Liver (tissue), 9 donors: Measurements from ENCODE around the gene MPP1. TPM values are rescaled to one million over a fixed set of nuclear protein-coding genes. Genes with fewer than 3 reads are reported as not detected.

Source experiments
- DNase-seq: peaks from one replicate; pipeline ENCODE4 v3.0.0-alpha.2; 2017; ENCODE audit warnings: low spot score
- H3K27ac ChIP-seq, 2 donors: one replicate each; pipeline ENCODE4 v1.7.0; 2013; ENCODE audit warnings: inconsistent platforms in 2 of 2, low read length in 2 of 2, control low read depth in 1 of 2, low read depth in 1 of 2, mild to moderate bottlenecking in 1 of 2
- H3K27me3 ChIP-seq, 4 donors: one replicate each; pipeline versions ENCODE4 v1.6.1 to v1.7.0; 2013; ENCODE audit warnings: low read length in 3 of 4, inconsistent platforms in 1 of 4, mild to moderate bottlenecking in 1 of 4, moderate library complexity in 1 of 4; ENCODE audit not compliant: control insufficient read depth in 4 of 4, insufficient read depth in 4 of 4
- H3K36me3 ChIP-seq, 4 donors: one replicate each; pipeline versions ENCODE4 v1.6.1 to v1.7.0; 2013; ENCODE audit warnings: low read length in 3 of 4, mild to moderate bottlenecking in 3 of 4, low read depth in 1 of 4, moderate library complexity in 1 of 4; ENCODE audit not compliant: control insufficient read depth in 4 of 4, insufficient read depth in 3 of 4
- H3K4me1 ChIP-seq, 4 donors: one replicate each; pipeline versions ENCODE4 v1.6.1 to v1.7.0; 2013; ENCODE audit warnings: low read length in 3 of 4, mild to moderate bottlenecking in 3 of 4, moderate library complexity in 1 of 4; ENCODE audit not compliant: control insufficient read depth in 4 of 4, insufficient read depth in 4 of 4
- H3K4me3 ChIP-seq, 3 donors: one replicate each; pipeline versions ENCODE4 v1.6.1 to v1.7.0; 2013; ENCODE audit warnings: low read length in 3 of 3, control low read depth in 1 of 3, low read depth in 1 of 3, mild to moderate bottlenecking in 1 of 3
- H3K9ac ChIP-seq, 2 donors: one replicate each; pipeline ENCODE4 v1.7.0; 2013; ENCODE audit warnings: low read length in 2 of 2, mild to moderate bottlenecking in 2 of 2, moderate library complexity in 2 of 2, control low read depth in 1 of 2, low read depth in 1 of 2
- H3K9me3 ChIP-seq, 4 donors: one replicate each; pipeline versions ENCODE4 v1.6.1 to v1.7.0; 2013; ENCODE audit warnings: low read length in 3 of 4; ENCODE audit not compliant: control insufficient read depth in 4 of 4
- CTCF ChIP-seq: fragments of 150-350 bp; IDR thresholded peaks from 2 replicates; pipeline ENCODE4 v1.5.1; 2017; ENCODE audit warnings: improper control_type of control experiment, low read depth, low read length; ENCODE audit not compliant: missing input control
- EGR1 ChIP-seq, 2 donors: IDR thresholded peaks; 2 replicates each; pipeline ENCODE4 v1.6.1; 2016 to 2018; ENCODE audit warnings: antibody characterized with exemption in 2 of 2, low read depth in 2 of 2
- FOXA1 ChIP-seq: IDR thresholded peaks from 2 replicates; pipeline ENCODE4 v1.6.1; 2016; ENCODE audit warnings: antibody characterized with exemption
- GABPA ChIP-seq, 2 donors: IDR thresholded peaks in 1 of 2; conservative IDR thresholded peaks in 1 of 2; 2 replicates each; pipeline ENCODE4 v1.6.1; 2016; ENCODE audit warnings: antibody characterized with exemption in 2 of 2, mild to moderate bottlenecking in 1 of 2, moderate library complexity in 1 of 2
- HNF4G ChIP-seq: IDR thresholded peaks from 2 replicates; pipeline ENCODE4 v1.6.1; 2016; ENCODE audit warnings: antibody characterized with exemption
- JUND ChIP-seq, 2 donors: IDR thresholded peaks; 2 replicates each; pipeline ENCODE4 v1.6.1; 2016; ENCODE audit warnings: antibody characterized with exemption in 2 of 2
- MAX ChIP-seq: IDR thresholded peaks from 2 replicates; pipeline ENCODE4 v1.6.1; 2016; ENCODE audit warnings: antibody characterized with exemption
- NR2F2 ChIP-seq: IDR thresholded peaks from 2 replicates; pipeline ENCODE4 v1.6.1; 2016; ENCODE audit warnings: antibody characterized with exemption
- RAD21 ChIP-seq, 2 donors: IDR thresholded peaks; 2 replicates each; pipeline ENCODE4 v1.6.1; 2016; ENCODE audit warnings: antibody characterized with exemption in 2 of 2, mild to moderate bottlenecking in 2 of 2
- REST ChIP-seq: IDR thresholded peaks from 2 replicates; pipeline ENCODE4 v1.6.1; 2016; ENCODE audit warnings: antibody characterized with exemption, mild to moderate bottlenecking
- RXRA ChIP-seq, 2 donors: IDR thresholded peaks; 2 replicates each; pipeline ENCODE4 v1.6.1; 2017 to 2018; ENCODE audit warnings: antibody characterized with exemption in 2 of 2, mild to moderate bottlenecking in 1 of 2
- TAF1 ChIP-seq: conservative IDR thresholded peaks from 2 replicates; pipeline ENCODE4 v1.6.1; 2016; ENCODE audit warnings: antibody characterized with exemption, mild to moderate bottlenecking
- YY1 ChIP-seq: IDR thresholded peaks from 2 replicates; pipeline ENCODE4 v1.6.1; 2016; ENCODE audit warnings: antibody characterized with exemption, mild to moderate bottlenecking
- WGBS: extraction: QIAGEN DNeasy Blood & Tissue Kit; methylation state at CpG from one replicate; pipeline ENCODE4 v1.1.7; 2013; 5-methylcytosine and 5-hydroxymethylcytosine counted together
- polyA plus RNA-seq, 2 donors: library from polyadenylated mRNA; stranded (reverse) in 1 of 2; unstranded in 1 of 2; fragments of 200-250 nt in 1 of 2; fragments of >200 nt in 1 of 2; fragmentation: Nextera tagmentation in 1 of 2; extraction: Ambion mirVana in 1 of 2; gene quantifications; one replicate each; pipeline versions ENCODE4 v1.2.1 to v1.2.3, GENCODE V29; 2013 to 2015
- total RNA-seq, 2 donors: library from RNA; depleted of rRNA; stranded (reverse); fragments of >200 nt; gene quantifications; one replicate each; pipeline ENCODE4 v1.2.3, GENCODE V29; 2014
- TF ChIP-seq, protein P1 (sequence below): IDR thresholded peaks from 2 replicates; pipeline ENCODE4 v1.6.1; 2016; ENCODE audit warnings: antibody characterized with exemption
- donor health status: healthy.
- donor health status: healthy.
- donor health status: healthy.
- donor health status: healthy.
- donor health status: healthy.

Gene MPP1
- total and polyA plus RNA-seq, 4 donors: 13.8 to 168 (median 23.4) TPM

DNA sequence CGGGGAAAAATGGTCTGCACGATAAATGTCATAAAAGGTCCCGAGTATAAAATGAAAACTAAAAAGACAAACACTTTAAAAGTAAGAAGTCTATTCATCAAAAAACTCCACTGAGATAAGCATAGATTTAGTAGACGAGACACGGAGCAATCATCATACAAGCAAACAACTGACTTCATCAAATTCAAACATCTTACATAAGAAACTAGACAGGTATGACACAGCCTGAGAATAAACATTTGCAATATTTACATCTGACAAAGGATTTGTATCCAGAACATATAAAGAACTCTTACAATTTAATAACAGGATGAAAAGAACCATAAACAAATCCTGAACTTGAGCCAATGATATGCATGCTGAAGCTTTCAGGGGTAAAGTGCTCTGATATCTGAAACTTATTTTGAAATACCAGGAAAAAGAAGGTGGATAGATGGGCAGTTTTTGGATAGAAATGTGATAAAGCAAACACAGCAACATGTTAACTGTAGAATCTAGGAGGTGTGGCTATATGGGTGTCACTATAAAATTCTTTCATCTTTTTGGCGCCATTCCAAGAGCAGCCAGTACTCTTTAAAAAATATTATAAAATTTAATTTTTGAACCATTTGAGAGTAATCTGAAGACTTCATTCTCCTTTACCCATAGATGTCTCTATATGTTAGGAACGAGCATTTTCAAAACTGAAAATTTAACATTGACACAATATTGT lies 12.0 kb downstream of the MPP1 start:
- Histone ChIP-seq H3K36me3 (no peaks in the 10 kb centered on the region), H3K27me3 (no peaks in the 10 kb centered on the region), H3K9ac (no peak overlapping the region), H3K27ac (peak overlapping the region in 1 of 2 donors; percentile 37), H3K4me3 (no peak overlapping the region), H3K9me3 (no peaks in the 10 kb centered on the region), H3K4me1 (peaks cover 3 to 14% (median 5%) of the 10 kb centered on the region in 4 donors)
- TF ChIP-seq RXRA (IDR thresholded peaks at IDR 0.05) (no peak), MAX (no peak), FOXA1 (no peak), GABPA (IDR thresholded peaks at IDR 0.05 in 1 of 2, conservative IDR thresholded peaks at IDR 0.05 in 1 of 2) (no peak), NR2F2 (no peak), RAD21 (IDR thresholded peaks at IDR 0.05) (no peak), TAF1 (no peak), JUND (IDR thresholded peaks at IDR 0.05) (no peak), REST (no peak), EGR1 (IDR thresholded peaks at IDR 0.05; ENCODE audit: low read depth in 2 of 2) (no peak), HNF4G (no peak), CTCF (no peak)
- TF ChIP-seq, protein P1, sequence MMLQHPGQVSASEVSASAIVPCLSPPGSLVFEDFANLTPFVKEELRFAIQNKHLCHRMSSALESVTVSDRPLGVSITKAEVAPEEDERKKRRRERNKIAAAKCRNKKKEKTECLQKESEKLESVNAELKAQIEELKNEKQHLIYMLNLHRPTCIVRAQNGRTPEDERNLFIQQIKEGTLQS: no peak
- 60% methylated on average over 7 of the region's 7 CpGs for WGBS
- no peak for DNase-seq

DNA sequence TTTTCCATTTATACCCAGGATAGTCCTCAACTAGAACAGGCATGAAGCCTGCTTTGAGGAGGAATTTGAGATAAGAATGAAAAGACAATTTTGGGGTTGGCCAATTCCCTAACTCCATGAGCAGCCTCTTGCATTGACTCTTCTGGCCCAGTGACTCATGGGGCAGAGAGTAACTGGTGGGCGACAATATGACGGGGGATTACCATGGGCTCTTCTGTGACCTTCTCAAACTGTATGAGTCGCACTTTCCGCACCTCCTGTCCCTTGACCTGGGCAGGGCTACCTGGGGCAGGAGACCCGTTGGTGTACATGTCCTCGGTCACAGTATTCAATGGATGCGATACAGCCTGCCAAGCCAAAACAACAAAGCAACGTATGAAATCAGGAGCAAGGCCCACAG lies 13.3 kb downstream of the MPP1 start:
- DNase-seq: no peak

More for the DNA sequence above, 13.3 kb downstream of the MPP1 start:
- no peak for TF ChIP-seq RAD21 (IDR thresholded peaks at IDR 0.05)
- TF ChIP-seq EGR1 (IDR thresholded peaks at IDR 0.05; ENCODE audit: low read depth in 2 of 2): no peak
- TF ChIP-seq RXRA (IDR thresholded peaks at IDR 0.05): no peak
- TF ChIP-seq, protein P1: no peak
- TF ChIP-seq GABPA (IDR thresholded peaks at IDR 0.05 in 1 of 2, conservative IDR thresholded peaks at IDR 0.05 in 1 of 2): no peak
- no peak for TF ChIP-seq CTCF
- no peak for TF ChIP-seq TAF1
- TF ChIP-seq YY1: no peak
- no peak for TF ChIP-seq JUND (IDR thresholded peaks at IDR 0.05)
- H3K9ac ChIP-seq: no peak overlapping the region
- H3K27me3 ChIP-seq: no peaks in the 10 kb centered on the region
- H3K4me3 ChIP-seq: no peak overlapping the region
- peaks cover 3 to 14% (median 4%) of the 10 kb centered on the region in 4 donors for H3K4me1 ChIP-seq
- H3K27ac ChIP-seq: peak overlapping the region in 1 of 2 donors; percentile 21
- H3K9me3 ChIP-seq: no peaks in the 10 kb centered on the region
- no peaks in the 10 kb centered on the region for H3K36me3 ChIP-seq
- WGBS: 85% methylated on average over 8 of the region's 8 CpGs
